PFSK-1 (cell line): ENCODE results near the gene CNTN4.

Source experiments
- POLR2AphosphoS5 ChIP-seq: IDR thresholded peaks from 2 replicates; pipeline ENCODE4 v1.6.1; 2012; ENCODE audit warnings: low read depth, mild to moderate bottlenecking, control low read depth, low read length, moderate library complexity
- REST ChIP-seq, 2 experiments: IDR thresholded peaks; 2 replicates each; pipeline versions ENCODE4 v1.6.1 to v1.8.0; 2011 to 2012; ENCODE audit warnings: low read depth in 2 of 2, low read length in 2 of 2, control low read depth in 1 of 2, inconsistent platforms in 1 of 2, mild to moderate bottlenecking in 1 of 2, moderate library complexity in 1 of 2; ENCODE audit not compliant: insufficient read depth in 1 of 2
- SIN3A ChIP-seq: IDR thresholded peaks from 2 replicates; pipeline ENCODE4 v1.6.1; 2012; ENCODE audit warnings: mild to moderate bottlenecking, low read length, moderate library complexity, borderline replicate concordance; ENCODE audit not compliant: insufficient read depth
- TAF1 ChIP-seq: IDR thresholded peaks from 2 replicates; pipeline ENCODE4 v1.6.1; 2012; ENCODE audit warnings: low read length, control low read depth, borderline replicate concordance; ENCODE audit not compliant: insufficient read depth

GRCh38 chr3:2837910-2838309 is 739.2 kb downstream of the CNTN4 start:
- TF ChIP-seq POLR2AphosphoS5 (no peak), REST (IDR thresholded peaks at IDR 0.05; ENCODE audit: insufficient read depth in 1 of 2, low read depth in 2 of 2, low read length in 2 of 2) (no peak), TAF1 (no peak), SIN3A (no peak)
